Measurements from ENCODE around the gene GJC3. TPM values are rescaled to one million over a fixed set of nuclear protein-coding genes. Genes with fewer than 3 reads are reported as not detected.
"Not testable (repeated sequence)": the region's sequence is repeated elsewhere in the genome, so short reads cannot be mapped to it uniquely, and the experiment has no call there.

The GJC3 gene
- total and polyA plus RNA-seq, 9 of the 15 experiments (the other 6 are each of a cell fraction or from before 2014, with no cell fraction given): 0.10 to 0.45 (median 0.28) TPM; not detected in 1

DNA sequence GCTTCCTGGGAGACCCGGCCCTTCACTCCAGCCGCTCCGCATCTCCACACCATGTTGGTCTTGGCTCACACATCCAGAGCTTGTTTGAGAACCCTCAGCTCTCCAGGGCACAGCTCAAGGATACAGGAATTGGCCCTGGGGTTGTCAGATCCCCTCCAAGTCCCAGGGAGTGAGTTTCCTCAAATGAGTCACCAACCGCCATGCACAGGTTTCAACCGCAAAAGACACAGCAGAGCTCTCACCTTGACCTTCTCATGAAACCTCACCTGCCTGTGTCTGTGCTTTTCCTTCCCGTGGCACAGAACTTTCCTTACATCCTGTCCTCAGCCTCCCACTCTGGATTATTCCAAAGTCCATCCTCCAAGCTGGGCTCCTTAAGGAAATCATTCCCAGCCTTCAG lies 25.8 kb upstream of the GJC3 start:
- Histone ChIP-seq H3K9ac (ENCODE audit: insufficient read depth in 1 of 2, low read depth in 2 of 2, low read length in 2 of 2) (no peak overlapping the region), H3K79me2 (ENCODE audit: control insufficient read depth, insufficient read depth, low read length) (no peaks in the 10 kb centered on the region), H3K9me1 (ENCODE audit: control insufficient read depth, insufficient read depth, low read length) (no peaks in the 10 kb centered on the region), H3K27me3 (ENCODE audit: control insufficient read depth in 2 of 2, insufficient read depth in 2 of 2, low read length in 2 of 2) (peaks cover 31 to 41% of the 10 kb centered on the region in 2 experiments), H3K27ac (ENCODE audit: extremely low read depth, low read depth, low read length) (no peak overlapping the region), H3K4me2 (ENCODE audit: insufficient read depth, low read length) (no peak overlapping the region), H2AFZ (ENCODE audit: low read depth, low read length) (no peak overlapping the region), H3K4me1 (replicated peaks in 1 of 2; ENCODE audit: control insufficient read depth in 2 of 2, insufficient read depth in 2 of 2, low read length in 2 of 2) (no peaks in the 10 kb centered on the region), H4K20me1 (replicated peaks; ENCODE audit: control insufficient read depth, insufficient read depth, low read length) (no peaks in the 10 kb centered on the region), H3K9me3 (replicated peaks; ENCODE audit: control insufficient read depth, insufficient read depth, low read depth, low read length) (peaks cover 5% of the 10 kb centered on the region), H3K4me3 (no peak overlapping the region), H3K36me3 (ENCODE audit: control insufficient read depth, insufficient read depth, low read length) (no peaks in the 10 kb centered on the region)
- WGBS (ENCODE audit: insufficient coverage, low coverage, missing lambda C conversion rate): 4% methylated on average over 6 of the region's 6 CpGs
- ChIA-PET CTCF (ENCODE audit: low intra/inter-chr PET ratio) (no interaction called here), POLR2A (interaction anchor here (0.6 to 1.2 kb wide), 3 partner anchors 10 to 112 kb away, joined by 3 to 5 read pairs (median 4); no protein-coding TSS in a partner anchor)
- no peak for FAIRE-seq
- in situ Hi-C loops (cut with MboI) (no loop called here), intact Hi-C loops (cut with micrococcal nuclease) (no loop called here)
- DNase-seq (ENCODE audit: extremely low read depth in 1 of 4, low spot score in 3 of 4): no peak
- BruUV-seq (replicated peaks): no TSS peak
- ATAC-seq: no peak
- TF ChIP-seq ZEB2 (IDR thresholded peaks at IDR 0.05): peak; percentile 61
- TF ChIP-seq SMAD4 (CRISPR knock-in tag; conservative IDR thresholded peaks at IDR 0.05): no peak
- no peak for TF ChIP-seq RNF219 (CRISPR knock-in tag; IDR thresholded peaks at IDR 0.05)

DNA sequence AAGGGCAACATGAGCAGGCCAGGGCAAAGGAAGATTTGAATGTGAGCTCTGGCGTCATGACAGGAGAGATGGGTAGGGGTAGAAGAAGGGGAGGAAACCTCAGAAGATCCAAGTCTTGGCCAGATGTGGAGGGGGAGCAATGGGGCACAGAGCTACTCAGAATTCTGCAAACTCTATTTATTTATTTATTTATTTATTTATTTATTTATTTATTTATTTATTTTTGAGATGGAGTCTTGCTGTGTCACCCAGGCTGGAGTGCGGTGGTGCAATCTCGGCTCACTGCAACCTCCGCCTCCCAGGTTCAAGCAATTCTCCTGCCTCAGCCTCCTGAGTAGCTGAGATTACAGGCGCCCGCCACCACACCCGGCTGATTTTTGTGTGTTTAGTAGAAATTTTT lies 25.2 kb upstream of the GJC3 start:
- WGBS (ENCODE audit: insufficient coverage, low coverage, missing lambda C conversion rate): 7% methylated on average over 7 of the region's 7 CpGs
- H2AFZ ChIP-seq (ENCODE audit: low read depth, low read length); ATAC-seq; intact Hi-C loops (cut with micrococcal nuclease); H3K9me3 ChIP-seq (replicated peaks; ENCODE audit: control insufficient read depth, insufficient read depth, low read depth, low read length); CTCF ChIA-PET (ENCODE audit: low intra/inter-chr PET ratio); H3K4me1 ChIP-seq (replicated peaks in 1 of 2; ENCODE audit: control insufficient read depth in 2 of 2, insufficient read depth in 2 of 2, low read length in 2 of 2); H3K4me3 ChIP-seq; H3K9ac ChIP-seq (ENCODE audit: insufficient read depth in 1 of 2, low read depth in 2 of 2, low read length in 2 of 2); H4K20me1 ChIP-seq (replicated peaks; ENCODE audit: control insufficient read depth, insufficient read depth, low read length); DNase-seq (ENCODE audit: extremely low read depth in 1 of 4, low spot score in 3 of 4); BruUV-seq (replicated peaks); H3K79me2 ChIP-seq (ENCODE audit: control insufficient read depth, insufficient read depth, low read length); H3K9me1 ChIP-seq (ENCODE audit: control insufficient read depth, insufficient read depth, low read length); FAIRE-seq; H3K36me3 ChIP-seq (ENCODE audit: control insufficient read depth, insufficient read depth, low read length); H3K4me2 ChIP-seq (ENCODE audit: insufficient read depth, low read length); in situ Hi-C loops (cut with MboI); H3K27ac ChIP-seq (ENCODE audit: extremely low read depth, low read depth, low read length): not testable (repeated sequence)
- POLR2A ChIA-PET: interaction anchor here (0.6 kb wide), 2 partner anchors 112 to 917 kb away, joined by 3 to 5 read pairs; no protein-coding TSS in a partner anchor
- peaks cover 25 to 36% of the 10 kb centered on the region in 2 experiments for H3K27me3 ChIP-seq (ENCODE audit: control insufficient read depth in 2 of 2, insufficient read depth in 2 of 2, low read length in 2 of 2)

Measured in K562 (cell line).